ENCODE results near the gene SPEF1.
A peak's percentile ranks its signal among the peaks of the same experiment; 100 is the strongest.

GRCh38 chr20:3820048-3820900, 39.0 kb upstream of the SPEF1 start, which contains the start of gene AP5S1:
- TF ChIP-seq RFX5 (IDR thresholded peaks at IDR 0.05; ENCODE audit: low read depth, low read length) = no peak
- TF ChIP-seq CHD1 (IDR thresholded peaks at IDR 0.05; ENCODE audit: low read depth, low read length) = no peak
- peak; percentile 95 for TF ChIP-seq CTCF (conservative IDR thresholded peaks at IDR 0.05; ENCODE audit: low read depth, low read length)
- no peak for TF ChIP-seq FOS (IDR thresholded peaks at IDR 0.05; ENCODE audit: low read depth, low read length)
- TF ChIP-seq POLR2A (IDR thresholded peaks at IDR 0.05; ENCODE audit: low read depth, low read length) = peak; percentile 90
- peak; percentile 87 for TF ChIP-seq SMC3 (IDR thresholded peaks at IDR 0.05; ENCODE audit: low read depth, low read length)
- TF ChIP-seq MAZ (IDR thresholded peaks at IDR 0.05; ENCODE audit: borderline replicate concordance, low read depth, low read length) = peak; percentile 87; the same call in 1 of the 2 replicates

Data from IMR-90 (cell line).